CD4-positive, alpha-beta T cell treated with Interleukin-6 for 4 hours (primary cell): ENCODE results near the gene RSBN1.
A peak's percentile ranks its signal among the peaks of the same experiment; 100 is the strongest.

Source experiments
- DNase-seq: peaks from one replicate; pipeline ENCODE4 v3.0.0-alpha.2; 2020; ENCODE audit warnings: mixed read lengths

Gene RSBN1

GRCh38 chr1:113811156-113811887 lies 954 bp downstream of the RSBN1 start:
- peak; percentile 35 for DNase-seq

GRCh38 chr1:113809670-113810602 lies 2.3 kb downstream of the RSBN1 start:
- DNase-seq: no peak

- no peak for DNase-seq
Observed at GRCh38 chr1:113808450-113809195, 3.7 kb downstream of the RSBN1 start.

- DNase-seq: no peak
Observed at GRCh38 chr1:113805639-113806038, 6.6 kb downstream of the RSBN1 start.

- no peak for DNase-seq
Observed at GRCh38 chr1:113805256-113805531, 7.1 kb downstream of the RSBN1 start.

GRCh38 chr1:113804421-113805255 lies 7.6 kb downstream of the RSBN1 start:
- no peak for DNase-seq

GRCh38 chr1:113802367-113803007 lies 9.8 kb downstream of the RSBN1 start:
- DNase-seq: no peak

GRCh38 chr1:113800487-113800886 lies 11.8 kb downstream of the RSBN1 start:
- no peak for DNase-seq

GRCh38 chr1:113797472-113797871 lies 14.8 kb downstream of the RSBN1 start:
- no peak for DNase-seq

- no peak for DNase-seq
Observed at GRCh38 chr1:113793878-113794834, 18.1 kb downstream of the RSBN1 start.

- no peak for DNase-seq
Observed at GRCh38 chr1:113792986-113793385, 19.3 kb downstream of the RSBN1 start.

GRCh38 chr1:113792471-113792870 lies 19.8 kb downstream of the RSBN1 start:
- peak; percentile 23 for DNase-seq

GRCh38 chr1:113788802-113789201 lies 23.5 kb downstream of the RSBN1 start:
- DNase-seq: no peak

GRCh38 chr1:113787663-113788062 lies 24.6 kb downstream of the RSBN1 start:
- no peak for DNase-seq

GRCh38 chr1:113786069-113786468 lies 26.2 kb downstream of the RSBN1 start:
- DNase-seq: no peak

- DNase-seq: peak; percentile 39
Observed at GRCh38 chr1:113784104-113784779, 28.0 kb downstream of the RSBN1 start.

GRCh38 chr1:113783254-113784103 lies 28.8 kb downstream of the RSBN1 start:
- peak; percentile 63 for DNase-seq

- DNase-seq: no peak
Observed at GRCh38 chr1:113782406-113782805, 29.9 kb downstream of the RSBN1 start.
